Fibroblast of pulmonary artery (primary cell): ENCODE results near the gene TSHZ1.

Experiments used
- DNase-seq: peaks from one replicate; pipeline ENCODE4 v3.0.0-alpha.2; 2010; ENCODE audit warnings: low read depth
- H3K4me3 ChIP-seq: replicated peaks from 2 replicates; pipeline ENCODE4 v1.5.1; 2011; ENCODE audit warnings: low read depth, mild to moderate bottlenecking, control low read depth, low read length, moderate library complexity
- CTCF ChIP-seq: IDR thresholded peaks from 2 replicates; pipeline ENCODE4 v1.5.1; 2011; ENCODE audit warnings: mild to moderate bottlenecking, control low read depth, low read length, inconsistent platforms; ENCODE audit errors: missing control alignments

The TSHZ1 gene

GRCh38 chr18:75261430-75262223, 51.0 kb downstream of the TSHZ1 start:
- no peak overlapping the region for H3K4me3 ChIP-seq
- DNase-seq = no peak
- no peak for TF ChIP-seq CTCF

GRCh38 chr18:75262511-75262910, 51.9 kb downstream of the TSHZ1 start:
- H3K4me3 ChIP-seq = no peak overlapping the region
- no peak for TF ChIP-seq CTCF
- no peak for DNase-seq

- H3K4me3 ChIP-seq = no peak overlapping the region
- no peak for DNase-seq
- no peak for TF ChIP-seq CTCF
Measured at GRCh38 chr18:75264195-75264594, 53.6 kb downstream of the TSHZ1 start.

- no peak for DNase-seq
- no peak for TF ChIP-seq CTCF
Measured at GRCh38 chr18:75264926-75265597, 54.5 kb downstream of the TSHZ1 start.

GRCh38 chr18:75265872-75266271, 55.3 kb downstream of the TSHZ1 start:
- no peak for DNase-seq
- H3K4me3 ChIP-seq = no peak overlapping the region
- no peak for TF ChIP-seq CTCF

More at GRCh38 chr18:75264926-75265597, 54.5 kb downstream of the TSHZ1 start:
- H3K4me3 ChIP-seq = no peak overlapping the region

GRCh38 chr18:75267643-75268363, 57.2 kb downstream of the TSHZ1 start:
- no peak for DNase-seq
- no peak for TF ChIP-seq CTCF
- H3K4me3 ChIP-seq = no peak overlapping the region
